Measurements from ENCODE around the gene DNM3. TPM values are rescaled to one million over a fixed set of nuclear protein-coding genes. Genes with fewer than 3 reads are reported as not detected.

DNM3 gene
- polyA plus RNA-seq, 4 donors: 0.67 to 1.2 (median 0.99) TPM; not detected in 1

DNA sequence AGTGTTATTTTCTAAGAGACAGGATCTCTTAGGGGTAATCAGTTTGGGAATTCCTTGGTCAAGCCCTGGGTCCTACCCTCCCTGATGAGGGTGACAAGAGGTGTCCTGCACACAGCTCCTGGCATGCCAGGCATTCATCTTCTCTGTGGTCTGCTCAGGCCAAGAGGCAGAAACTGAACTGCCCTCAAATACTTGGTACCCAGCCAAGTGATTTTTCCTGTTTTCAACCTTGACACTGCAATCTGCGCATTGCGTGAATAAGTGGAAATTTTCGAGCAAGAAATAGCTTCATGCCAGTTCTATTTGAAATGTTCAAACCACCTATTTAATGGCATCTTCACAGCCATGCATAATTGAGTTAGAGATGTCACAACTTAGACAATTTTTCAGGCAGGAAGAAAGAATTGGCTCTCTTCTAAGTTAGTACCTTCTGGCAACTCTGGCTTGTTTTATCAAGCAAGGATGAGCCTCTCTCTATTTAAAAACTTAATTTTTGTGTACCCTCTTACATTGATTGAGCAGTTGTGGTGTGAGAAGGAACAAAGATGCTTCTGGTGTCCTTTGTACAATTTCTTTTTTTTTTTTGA is 27.0 kb downstream of the DNM3 start:
- DNase-seq: no peak
- 71 to 83% (median 73%) methylated on average over 3 of the region's 3 CpGs for WGBS, 3 donors
- no peak for FAIRE-seq
- no peaks in the 10 kb centered on the region for H3K36me3 ChIP-seq (ENCODE audit: control insufficient read depth in 3 of 3, insufficient read depth in 2 of 3, low read depth in 1 of 3, low read length in 3 of 3)
- no peak overlapping the region for H3K4me3 ChIP-seq (ENCODE audit: low read depth in 1 of 3, low read length in 3 of 3)
- no peak overlapping the region for H3K27ac ChIP-seq (ENCODE audit: low read depth in 1 of 3, low read length in 2 of 3)
- H3K9me3 ChIP-seq (ENCODE audit: control insufficient read depth in 2 of 2, insufficient read depth in 1 of 2, low read depth in 1 of 2, low read length in 1 of 2): no peaks in the 10 kb centered on the region
- no peaks in the 10 kb centered on the region for H3K4me1 ChIP-seq (ENCODE audit: control insufficient read depth in 3 of 3, insufficient read depth in 2 of 3, low read depth in 1 of 3, low read length in 2 of 3)
- no peaks in the 10 kb centered on the region for H3K27me3 ChIP-seq (ENCODE audit: control insufficient read depth in 3 of 3, insufficient read depth in 3 of 3, low read length in 3 of 3)

DNA sequence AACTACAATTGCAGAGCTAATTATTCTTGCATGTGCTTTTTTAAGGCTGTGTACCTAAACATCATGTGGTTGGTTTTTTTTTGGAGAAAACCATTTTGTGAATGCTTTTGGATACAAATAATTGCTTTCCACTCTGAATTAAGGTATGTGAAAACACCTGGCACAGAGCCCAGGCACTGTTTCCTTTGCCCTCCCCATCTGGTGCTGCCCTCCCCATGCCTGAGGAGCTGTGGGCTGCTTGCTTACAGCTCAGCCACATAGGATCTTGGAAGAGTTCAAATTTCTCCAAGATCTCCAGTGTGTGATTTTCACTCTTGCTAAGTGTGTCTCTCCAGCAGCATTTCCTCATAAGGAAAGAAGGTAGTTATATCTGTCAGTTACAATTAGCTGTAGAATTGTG is 27.8 kb downstream of the DNM3 start:
- no peak overlapping the region for H3K4me3 ChIP-seq (ENCODE audit: low read depth in 1 of 3, low read length in 3 of 3)
- H3K4me1 ChIP-seq (ENCODE audit: control insufficient read depth in 3 of 3, insufficient read depth in 2 of 3, low read depth in 1 of 3, low read length in 2 of 3): no peaks in the 10 kb centered on the region
- H3K9me3 ChIP-seq (ENCODE audit: control insufficient read depth in 2 of 2, insufficient read depth in 1 of 2, low read depth in 1 of 2, low read length in 1 of 2): no peaks in the 10 kb centered on the region
- H3K27me3 ChIP-seq (ENCODE audit: control insufficient read depth in 3 of 3, insufficient read depth in 3 of 3, low read length in 3 of 3): no peaks in the 10 kb centered on the region
- DNase-seq (no peak), FAIRE-seq (no peak)
- no peak overlapping the region for H3K27ac ChIP-seq (ENCODE audit: low read depth in 1 of 3, low read length in 2 of 3)
- no peaks in the 10 kb centered on the region for H3K36me3 ChIP-seq (ENCODE audit: control insufficient read depth in 3 of 3, insufficient read depth in 2 of 3, low read depth in 1 of 3, low read length in 3 of 3)

DNA sequence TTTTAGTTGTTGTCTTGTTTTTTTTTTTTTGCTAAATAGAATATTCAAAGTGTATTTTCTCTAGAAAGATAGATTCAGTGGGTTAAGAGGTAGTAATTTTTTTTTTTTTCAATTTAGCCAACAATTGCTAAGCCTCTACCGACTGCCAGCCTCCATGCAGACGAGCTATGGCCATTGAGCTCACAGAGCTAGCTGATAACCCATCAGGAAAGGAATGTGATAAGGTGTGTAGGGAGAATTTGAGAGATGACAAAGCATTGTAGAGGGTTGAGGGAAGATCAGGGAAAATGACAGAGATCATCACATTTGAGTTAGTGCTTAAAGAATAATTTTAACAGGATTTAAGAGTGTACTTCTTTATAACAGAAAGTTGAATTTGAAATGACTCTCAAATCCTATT is 30.6 kb downstream of the DNM3 start:
- H3K27me3 ChIP-seq (ENCODE audit: control insufficient read depth in 3 of 3, insufficient read depth in 3 of 3, low read length in 3 of 3): no peaks in the 10 kb centered on the region
- H3K9me3 ChIP-seq (ENCODE audit: control insufficient read depth in 2 of 2, insufficient read depth in 1 of 2, low read depth in 1 of 2, low read length in 1 of 2): no peaks in the 10 kb centered on the region
- H3K27ac ChIP-seq (ENCODE audit: low read depth in 1 of 3, low read length in 2 of 3): no peak overlapping the region
- no peaks in the 10 kb centered on the region for H3K36me3 ChIP-seq (ENCODE audit: control insufficient read depth in 3 of 3, insufficient read depth in 2 of 3, low read depth in 1 of 3, low read length in 3 of 3)
- H3K4me1 ChIP-seq (ENCODE audit: control insufficient read depth in 3 of 3, insufficient read depth in 2 of 3, low read depth in 1 of 3, low read length in 2 of 3): no peaks in the 10 kb centered on the region
- no peak overlapping the region for H3K4me3 ChIP-seq (ENCODE audit: low read depth in 1 of 3, low read length in 3 of 3)
- FAIRE-seq (no peak), DNase-seq (no peak)
- 77 to 86% (median 77%) methylated on average over 2 of the region's 2 CpGs for WGBS, 3 donors

GRCh38 chr1:171872430-171872829 is 31.1 kb downstream of the DNM3 start:
- Histone ChIP-seq H3K27ac (ENCODE audit: low read depth in 1 of 3, low read length in 2 of 3) (no peak overlapping the region), H3K27me3 (ENCODE audit: control insufficient read depth in 3 of 3, insufficient read depth in 3 of 3, low read length in 3 of 3) (no peaks in the 10 kb centered on the region), H3K4me3 (ENCODE audit: low read depth in 1 of 3, low read length in 3 of 3) (no peak overlapping the region), H3K4me1 (ENCODE audit: control insufficient read depth in 3 of 3, insufficient read depth in 2 of 3, low read depth in 1 of 3, low read length in 2 of 3) (peaks cover 0 to 2% (median 0%) of the 10 kb centered on the region in 3 donors), H3K9me3 (ENCODE audit: control insufficient read depth in 2 of 2, insufficient read depth in 1 of 2, low read depth in 1 of 2, low read length in 1 of 2) (no peaks in the 10 kb centered on the region), H3K36me3 (ENCODE audit: control insufficient read depth in 3 of 3, insufficient read depth in 2 of 3, low read depth in 1 of 3, low read length in 3 of 3) (no peaks in the 10 kb centered on the region)
- DNase-seq (no peak), FAIRE-seq (no peak)
- 82 to 89% (median 83%) methylated on average over 5 of the region's 5 CpGs for WGBS, 3 donors

DNA sequence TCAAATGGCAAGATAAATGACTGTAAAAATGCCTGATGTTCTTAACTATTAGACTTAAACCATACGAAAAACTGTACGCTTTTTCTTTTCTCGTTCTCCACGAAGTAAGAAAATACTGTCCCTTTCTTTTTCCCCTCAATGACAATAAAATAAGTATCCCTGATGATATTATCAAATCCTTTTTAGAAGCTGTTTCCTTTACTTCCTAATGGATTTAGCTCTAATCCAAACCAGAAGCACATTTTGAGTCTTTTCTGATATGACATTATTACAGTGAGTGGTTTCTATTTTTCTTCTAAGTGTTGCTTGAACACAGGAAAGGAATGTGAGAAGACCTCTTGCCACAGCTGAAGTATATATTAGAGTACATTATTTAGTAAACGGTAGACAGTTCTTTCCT is 32.4 kb downstream of the DNM3 start:
- Histone ChIP-seq H3K4me3 (ENCODE audit: low read depth in 1 of 3, low read length in 3 of 3) (no peak overlapping the region), H3K36me3 (ENCODE audit: control insufficient read depth in 3 of 3, insufficient read depth in 2 of 3, low read depth in 1 of 3, low read length in 3 of 3) (no peaks in the 10 kb centered on the region), H3K4me1 (ENCODE audit: control insufficient read depth in 3 of 3, insufficient read depth in 2 of 3, low read depth in 1 of 3, low read length in 2 of 3) (peaks cover 0 to 2% (median 0%) of the 10 kb centered on the region in 3 donors), H3K27me3 (ENCODE audit: control insufficient read depth in 3 of 3, insufficient read depth in 3 of 3, low read length in 3 of 3) (no peaks in the 10 kb centered on the region), H3K27ac (ENCODE audit: low read depth in 1 of 3, low read length in 2 of 3) (no peak overlapping the region), H3K9me3 (ENCODE audit: control insufficient read depth in 2 of 2, insufficient read depth in 1 of 2, low read depth in 1 of 2, low read length in 1 of 2) (no peaks in the 10 kb centered on the region)
- FAIRE-seq (no peak), DNase-seq (no peak)
- WGBS, 3 donors: 84 to 93% (median 92%) methylated on average over 5 of the region's 5 CpGs

GRCh38 chr1:171877701-171878100 is 36.4 kb downstream of the DNM3 start:
- no peaks in the 10 kb centered on the region for H3K9me3 ChIP-seq (ENCODE audit: control insufficient read depth in 2 of 2, insufficient read depth in 1 of 2, low read depth in 1 of 2, low read length in 1 of 2)
- DNase-seq (peak; percentile 47 to 59), FAIRE-seq (no peak)
- no peaks in the 10 kb centered on the region for H3K27me3 ChIP-seq (ENCODE audit: control insufficient read depth in 3 of 3, insufficient read depth in 3 of 3, low read length in 3 of 3)
- peaks cover 0 to 8% (median 2%) of the 10 kb centered on the region in 3 donors for H3K4me1 ChIP-seq (ENCODE audit: control insufficient read depth in 3 of 3, insufficient read depth in 2 of 3, low read depth in 1 of 3, low read length in 2 of 3)
- peak overlapping the region in 1 of 3 donors; percentile 34 for H3K27ac ChIP-seq (ENCODE audit: low read depth in 1 of 3, low read length in 2 of 3)
- no peaks in the 10 kb centered on the region for H3K36me3 ChIP-seq (ENCODE audit: control insufficient read depth in 3 of 3, insufficient read depth in 2 of 3, low read depth in 1 of 3, low read length in 3 of 3)
- WGBS, 3 donors: 9 to 44% (median 9%) methylated on average over 3 of the region's 3 CpGs
- no peak overlapping the region for H3K4me3 ChIP-seq (ENCODE audit: low read depth in 1 of 3, low read length in 3 of 3)

DNA sequence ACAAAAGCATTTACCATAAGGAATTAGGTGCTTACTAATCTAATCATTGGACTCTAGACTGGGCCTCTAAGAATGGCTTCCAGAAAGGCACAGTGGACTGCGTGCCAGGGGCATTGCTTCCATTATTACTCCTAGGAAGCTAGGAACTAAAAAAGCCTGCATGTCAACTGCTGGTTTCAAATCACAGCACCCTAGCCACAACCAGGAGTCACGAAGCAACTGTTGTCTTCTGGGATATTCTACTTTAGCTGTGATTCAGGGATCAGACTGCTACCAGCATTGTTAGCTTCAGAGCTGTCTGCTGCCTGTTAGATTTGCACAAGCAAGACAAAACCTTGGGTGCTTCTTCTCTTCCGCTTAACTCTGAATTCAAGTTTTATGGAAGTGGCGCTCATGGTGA is 38.3 kb downstream of the DNM3 start:
- Histone ChIP-seq H3K4me1 (ENCODE audit: control insufficient read depth in 3 of 3, insufficient read depth in 2 of 3, low read depth in 1 of 3, low read length in 2 of 3) (peaks cover 0 to 8% (median 2%) of the 10 kb centered on the region in 3 donors), H3K27ac (ENCODE audit: low read depth in 1 of 3, low read length in 2 of 3) (no peak overlapping the region), H3K36me3 (ENCODE audit: control insufficient read depth in 3 of 3, insufficient read depth in 2 of 3, low read depth in 1 of 3, low read length in 3 of 3) (no peaks in the 10 kb centered on the region), H3K4me3 (ENCODE audit: low read depth in 1 of 3, low read length in 3 of 3) (no peak overlapping the region), H3K9me3 (ENCODE audit: control insufficient read depth in 2 of 2, insufficient read depth in 1 of 2, low read depth in 1 of 2, low read length in 1 of 2) (no peaks in the 10 kb centered on the region), H3K27me3 (ENCODE audit: control insufficient read depth in 3 of 3, insufficient read depth in 3 of 3, low read length in 3 of 3) (no peaks in the 10 kb centered on the region)
- 81 to 92% (median 83%) methylated on average over 4 of the region's 4 CpGs for WGBS, 3 donors
- DNase-seq (peak in 1 of 2 donors; percentile 5), FAIRE-seq (no peak)

DNA sequence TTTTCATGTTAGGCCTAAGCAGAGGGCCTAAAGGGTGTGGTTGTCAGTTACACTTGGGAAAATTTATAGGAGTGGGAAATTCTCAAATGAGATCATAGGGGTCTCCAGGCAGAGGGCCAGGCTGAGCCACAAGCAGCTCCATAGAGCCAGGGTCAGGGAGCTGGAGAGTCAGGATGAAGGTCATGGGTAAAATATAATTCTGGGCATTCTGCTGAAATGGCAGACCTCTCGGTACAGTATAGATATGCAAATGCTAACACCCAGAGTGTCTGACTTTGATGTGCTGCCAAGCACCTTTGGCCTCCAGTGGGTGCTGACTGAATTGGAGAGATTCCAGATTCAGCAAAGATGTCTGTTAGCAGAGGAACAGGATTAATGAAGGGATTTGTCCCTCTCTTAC is 40.1 kb downstream of the DNM3 start:
- Histone ChIP-seq H3K36me3 (ENCODE audit: control insufficient read depth in 3 of 3, insufficient read depth in 2 of 3, low read depth in 1 of 3, low read length in 3 of 3) (no peaks in the 10 kb centered on the region), H3K27ac (ENCODE audit: low read depth in 1 of 3, low read length in 2 of 3) (no peak overlapping the region), H3K27me3 (ENCODE audit: control insufficient read depth in 3 of 3, insufficient read depth in 3 of 3, low read length in 3 of 3) (no peaks in the 10 kb centered on the region), H3K4me3 (ENCODE audit: low read depth in 1 of 3, low read length in 3 of 3) (no peak overlapping the region), H3K9me3 (ENCODE audit: control insufficient read depth in 2 of 2, insufficient read depth in 1 of 2, low read depth in 1 of 2, low read length in 1 of 2) (no peaks in the 10 kb centered on the region), H3K4me1 (ENCODE audit: control insufficient read depth in 3 of 3, insufficient read depth in 2 of 3, low read depth in 1 of 3, low read length in 2 of 3) (peaks cover 0 to 8% (median 2%) of the 10 kb centered on the region in 3 donors)
- FAIRE-seq (no peak), DNase-seq (peak; percentile 50 to 55)
- WGBS, 3 donors: 13 to 58% (median 21%) methylated on average over 1 of the region's 1 CpG

DNA sequence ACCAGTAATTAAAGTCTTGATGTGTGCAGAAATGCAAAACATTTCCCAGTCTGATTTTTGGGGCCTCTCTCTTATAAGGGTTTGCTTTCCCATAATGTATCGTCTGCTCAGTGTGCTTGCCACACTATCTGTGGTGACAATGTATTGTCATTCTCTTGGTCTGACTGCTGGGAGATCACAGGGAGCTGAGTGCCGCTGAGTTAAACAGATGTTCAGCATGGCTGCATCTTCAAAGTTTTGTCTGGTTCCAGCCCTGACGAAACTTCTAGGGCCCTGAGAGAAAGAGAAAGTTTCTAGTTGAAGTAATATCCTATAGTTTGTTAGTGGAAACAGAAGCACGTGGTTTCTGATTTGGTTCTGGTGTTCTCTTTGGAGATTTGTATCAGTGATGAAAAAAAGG is 42.6 kb downstream of the DNM3 start:
- FAIRE-seq (no peak), DNase-seq (no peak)

More for the DNA sequence above, 42.6 kb downstream of the DNM3 start:
- H3K36me3 ChIP-seq (ENCODE audit: control insufficient read depth in 3 of 3, insufficient read depth in 2 of 3, low read depth in 1 of 3, low read length in 3 of 3): no peaks in the 10 kb centered on the region
- H3K4me1 ChIP-seq (ENCODE audit: control insufficient read depth in 3 of 3, insufficient read depth in 2 of 3, low read depth in 1 of 3, low read length in 2 of 3): peaks cover 0 to 6% (median 2%) of the 10 kb centered on the region in 3 donors
- 67 to 81% (median 75%) methylated on average over 4 of the region's 4 CpGs for WGBS, 3 donors
- no peak overlapping the region for H3K27ac ChIP-seq (ENCODE audit: low read depth in 1 of 3, low read length in 2 of 3)
- no peaks in the 10 kb centered on the region for H3K9me3 ChIP-seq (ENCODE audit: control insufficient read depth in 2 of 2, insufficient read depth in 1 of 2, low read depth in 1 of 2, low read length in 1 of 2)
- no peaks in the 10 kb centered on the region for H3K27me3 ChIP-seq (ENCODE audit: control insufficient read depth in 3 of 3, insufficient read depth in 3 of 3, low read length in 3 of 3)
- H3K4me3 ChIP-seq (ENCODE audit: low read depth in 1 of 3, low read length in 3 of 3): no peak overlapping the region
